GM12864 (cell line): ENCODE data around the gene MACROD2.

Experiments
- DNase-seq: peaks from one replicate; pipeline ENCODE4 v3.0.0-alpha.2; 2011; ENCODE audit warnings: low read depth
- H3K4me3 ChIP-seq: 2 replicates; pipeline ENCODE4 v1.5.1; 2011; ENCODE audit warnings: mild to moderate bottlenecking, low read depth, low read length, control low read depth
- TF ChIP-seq, protein P1 (sequence below): IDR thresholded peaks from 2 replicates; pipeline ENCODE4 v1.5.1; 2011; ENCODE audit warnings: low read depth, mild to moderate bottlenecking, moderate library complexity, low read length, control low read depth, inconsistent platforms; ENCODE audit errors: missing control alignments

The MACROD2 gene

DNA sequence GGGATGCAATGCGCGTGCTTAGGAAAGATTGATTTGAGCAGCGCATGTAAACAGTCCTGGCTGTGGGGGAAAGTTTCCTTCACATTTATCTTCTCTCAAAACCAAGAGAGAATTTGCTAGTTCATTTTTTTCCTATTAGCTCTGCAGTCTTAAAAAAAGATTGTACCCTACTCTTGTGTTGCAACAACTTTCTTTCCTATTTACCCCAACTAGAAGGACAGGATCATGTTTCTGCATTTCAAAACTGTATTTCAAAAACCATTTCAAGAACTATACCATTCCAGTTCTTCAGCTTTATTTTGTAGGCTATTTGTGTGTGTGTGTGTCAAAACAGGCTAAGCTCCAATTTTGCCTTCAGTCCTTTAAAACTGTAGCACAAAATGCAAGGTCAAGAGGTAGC is 2104.8 kb downstream of the MACROD2 start:
- no peak for DNase-seq
- TF ChIP-seq, protein P1, sequence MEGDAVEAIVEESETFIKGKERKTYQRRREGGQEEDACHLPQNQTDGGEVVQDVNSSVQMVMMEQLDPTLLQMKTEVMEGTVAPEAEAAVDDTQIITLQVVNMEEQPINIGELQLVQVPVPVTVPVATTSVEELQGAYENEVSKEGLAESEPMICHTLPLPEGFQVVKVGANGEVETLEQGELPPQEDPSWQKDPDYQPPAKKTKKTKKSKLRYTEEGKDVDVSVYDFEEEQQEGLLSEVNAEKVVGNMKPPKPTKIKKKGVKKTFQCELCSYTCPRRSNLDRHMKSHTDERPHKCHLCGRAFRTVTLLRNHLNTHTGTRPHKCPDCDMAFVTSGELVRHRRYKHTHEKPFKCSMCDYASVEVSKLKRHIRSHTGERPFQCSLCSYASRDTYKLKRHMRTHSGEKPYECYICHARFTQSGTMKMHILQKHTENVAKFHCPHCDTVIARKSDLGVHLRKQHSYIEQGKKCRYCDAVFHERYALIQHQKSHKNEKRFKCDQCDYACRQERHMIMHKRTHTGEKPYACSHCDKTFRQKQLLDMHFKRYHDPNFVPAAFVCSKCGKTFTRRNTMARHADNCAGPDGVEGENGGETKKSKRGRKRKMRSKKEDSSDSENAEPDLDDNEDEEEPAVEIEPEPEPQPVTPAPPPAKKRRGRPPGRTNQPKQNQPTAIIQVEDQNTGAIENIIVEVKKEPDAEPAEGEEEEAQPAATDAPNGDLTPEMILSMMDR = no peak
- no peak overlapping the region for H3K4me3 ChIP-seq

DNA sequence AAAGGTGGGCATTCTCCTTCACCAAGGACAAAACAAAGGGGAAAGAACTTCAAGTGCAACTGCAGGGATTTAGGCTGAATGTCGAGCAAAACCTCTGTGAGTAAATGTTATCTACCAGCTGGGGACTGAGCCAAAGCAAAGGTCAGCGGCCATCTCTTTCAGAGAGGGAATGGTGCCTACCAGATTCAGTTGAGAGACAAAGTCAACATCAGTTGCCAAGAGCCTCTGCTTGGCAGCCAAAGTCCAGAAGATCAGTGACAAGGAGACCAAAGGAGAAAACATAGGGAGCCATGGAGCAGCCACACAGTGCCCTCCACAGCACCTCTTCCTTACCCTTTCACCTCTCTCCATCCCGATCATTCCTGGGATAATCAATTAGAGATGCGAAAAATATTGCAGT is 2105.5 kb downstream of the MACROD2 start:
- TF ChIP-seq, protein P1 = no peak
- no peak for DNase-seq

More for the DNA sequence above, 2105.5 kb downstream of the MACROD2 start:
- H3K4me3 ChIP-seq = no peak overlapping the region
